CD4-positive, alpha-beta T cell treated with Interleukin-17A for 1 hour (primary cell): ENCODE results near the gene PPP6R2.

Experiments
- DNase-seq: peaks from one replicate; pipeline ENCODE4 v3.0.0-alpha.2; 2020

The PPP6R2 gene

GRCh38 chr22:50473855-50474671 lies 130.9 kb downstream of the PPP6R2 start:
- DNase-seq, result peak; percentile 28

- DNase-seq, result peak; percentile 87
These were observed 131.9 kb downstream of the PPP6R2 start, which contains the start of gene SBF1 for GRCh38 chr22:50474710-50475651. SBF1 (minus strand) TSS chr22:50475035; CDS start chr22:50474840, 195 bp downstream.

DNA sequence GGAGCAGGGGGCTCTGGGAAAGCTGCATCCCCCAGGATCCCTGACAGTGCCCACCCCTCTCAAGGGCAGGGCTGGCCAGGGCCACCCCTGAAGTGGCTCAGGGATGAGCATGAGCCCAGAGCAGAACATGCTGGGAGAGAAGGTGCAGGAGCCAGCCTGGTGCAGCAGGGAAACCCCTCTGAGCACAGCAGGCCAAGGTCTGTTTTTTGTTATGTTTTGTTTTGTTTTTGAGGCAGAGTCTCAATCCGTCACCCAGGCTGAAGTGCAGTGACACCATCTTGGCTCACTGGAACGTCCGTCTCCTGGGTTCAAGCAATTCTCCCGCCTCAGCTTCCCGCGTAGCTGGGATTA lies 132.5 kb downstream of the PPP6R2 start:
- no peak for DNase-seq

DNA sequence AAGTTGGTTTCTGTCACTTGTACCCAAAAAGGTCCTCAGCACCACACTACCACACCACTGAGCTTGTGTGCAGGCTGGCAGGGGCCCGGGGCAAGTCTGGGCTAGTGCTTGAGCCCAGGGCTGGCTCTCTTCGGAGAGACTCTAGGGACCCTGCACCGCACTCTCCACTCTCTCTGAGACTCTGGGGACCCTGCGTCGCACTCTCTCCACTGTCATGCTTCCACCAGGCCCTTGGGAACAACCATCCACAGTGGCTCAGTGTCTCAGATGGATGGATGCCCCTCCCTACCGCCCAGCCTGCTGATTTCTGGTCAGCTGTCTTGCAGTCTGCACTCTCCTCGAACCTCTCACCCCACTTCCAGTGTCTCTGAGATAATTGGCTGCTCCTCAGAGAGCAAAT lies 133.7 kb downstream of the PPP6R2 start:
- no peak for DNase-seq

- DNase-seq, result no peak
These were observed 134.8 kb downstream of the PPP6R2 start for GRCh38 chr22:50477923-50478322.

GRCh38 chr22:50479721-50480120 lies 136.6 kb downstream of the PPP6R2 start:
- no peak for DNase-seq

DNA sequence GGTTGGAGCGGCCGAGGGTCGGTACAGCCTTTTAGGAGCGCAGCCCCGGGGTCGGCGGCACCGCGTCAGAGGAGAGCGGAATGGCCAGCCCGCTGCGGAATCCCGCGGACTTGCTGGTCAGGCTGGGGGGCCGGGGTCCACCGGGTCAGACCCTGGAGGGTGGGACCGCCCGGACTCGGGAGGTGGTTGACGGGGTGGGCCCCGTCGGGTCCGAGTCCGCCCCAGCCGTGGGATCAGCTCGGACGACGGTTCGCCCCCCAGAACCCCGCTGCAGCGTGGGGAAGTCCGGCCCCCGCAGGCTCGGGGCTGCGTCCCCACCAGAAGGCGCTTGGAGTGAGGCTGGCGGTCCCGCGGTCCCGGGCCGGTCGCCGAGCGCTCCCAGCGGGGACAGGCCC lies 137.9 kb downstream of the PPP6R2 start:
- DNase-seq, result no peak

- peak; percentile 72 for DNase-seq
These were observed 138.4 kb downstream of the PPP6R2 start, which contains the start of gene ADM2 for GRCh38 chr22:50481440-50482106. ADM2 (plus strand) TSS chr22:50481543; CDS start chr22:50481848, 305 bp downstream.

DNA sequence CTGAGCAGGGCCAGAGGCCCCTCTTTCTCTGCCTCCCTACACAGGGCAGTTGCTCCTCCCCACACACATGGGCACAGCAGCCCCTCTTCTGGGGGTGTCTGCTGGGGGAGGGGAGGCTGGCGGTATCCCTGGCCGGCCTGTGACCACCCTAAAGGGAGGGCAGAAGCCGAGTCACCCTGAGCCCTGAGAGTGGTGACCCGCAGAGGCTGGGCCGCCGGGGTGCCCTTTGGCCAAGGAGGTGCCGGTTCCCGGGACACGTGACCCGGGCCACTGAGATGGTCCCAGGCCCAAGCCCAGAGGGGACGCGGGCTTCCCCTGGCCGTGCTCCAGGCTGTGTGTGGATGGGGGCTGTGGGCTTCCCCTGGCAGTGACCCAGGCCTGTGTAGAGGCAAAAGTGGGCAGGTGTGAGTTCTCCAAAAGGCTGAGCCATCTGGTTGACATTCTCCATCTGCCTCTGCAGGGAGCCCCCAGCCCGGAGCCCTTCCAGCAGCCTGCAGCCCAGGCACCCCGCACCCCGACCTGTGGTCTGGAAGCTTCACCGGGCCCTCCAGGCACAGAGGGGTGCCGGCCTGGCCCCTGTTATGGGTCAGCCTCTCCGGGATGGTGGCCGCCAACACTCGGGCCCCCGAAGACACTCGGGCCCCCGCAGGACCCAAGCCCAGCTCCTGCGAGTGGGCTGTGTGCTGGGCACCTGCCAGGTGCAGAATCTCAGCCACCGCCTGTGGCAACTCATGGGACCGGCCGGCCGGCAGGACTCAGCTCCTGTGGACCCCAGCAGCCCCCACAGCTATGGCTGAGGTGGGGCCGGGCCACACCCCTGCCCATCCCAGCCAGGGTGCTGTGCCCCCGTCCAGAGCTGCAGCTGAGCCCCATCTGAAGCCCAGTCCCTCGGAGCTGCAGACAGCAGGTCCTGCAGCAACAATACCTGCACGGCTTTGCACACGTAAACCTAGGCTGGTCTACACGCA lies 139.3 kb downstream of the PPP6R2 start:
- DNase-seq, result no peak

DNA sequence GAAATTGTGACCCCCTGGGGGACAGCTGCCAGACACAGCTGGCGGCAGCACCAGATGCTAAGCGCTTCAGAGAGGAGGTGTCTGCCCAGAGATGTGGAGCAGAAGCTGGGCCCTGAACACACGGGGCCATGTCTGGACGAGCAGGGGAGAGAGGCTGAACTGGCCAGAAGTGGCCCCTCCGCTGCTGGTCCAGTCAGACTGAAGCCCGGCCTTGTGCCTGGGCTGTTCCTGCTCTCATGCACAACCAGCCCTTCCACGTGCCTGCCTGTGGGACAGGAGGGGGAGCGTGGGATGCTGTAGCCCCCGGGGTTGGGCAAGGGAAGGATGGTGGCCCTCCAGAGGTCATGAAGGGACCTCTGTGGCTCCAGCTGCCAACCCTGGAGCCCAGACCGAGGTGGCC lies 140.0 kb downstream of the PPP6R2 start:
- no peak for DNase-seq

GRCh38 chr22:50483556-50483955 lies 140.4 kb downstream of the PPP6R2 start:
- no peak for DNase-seq

DNA sequence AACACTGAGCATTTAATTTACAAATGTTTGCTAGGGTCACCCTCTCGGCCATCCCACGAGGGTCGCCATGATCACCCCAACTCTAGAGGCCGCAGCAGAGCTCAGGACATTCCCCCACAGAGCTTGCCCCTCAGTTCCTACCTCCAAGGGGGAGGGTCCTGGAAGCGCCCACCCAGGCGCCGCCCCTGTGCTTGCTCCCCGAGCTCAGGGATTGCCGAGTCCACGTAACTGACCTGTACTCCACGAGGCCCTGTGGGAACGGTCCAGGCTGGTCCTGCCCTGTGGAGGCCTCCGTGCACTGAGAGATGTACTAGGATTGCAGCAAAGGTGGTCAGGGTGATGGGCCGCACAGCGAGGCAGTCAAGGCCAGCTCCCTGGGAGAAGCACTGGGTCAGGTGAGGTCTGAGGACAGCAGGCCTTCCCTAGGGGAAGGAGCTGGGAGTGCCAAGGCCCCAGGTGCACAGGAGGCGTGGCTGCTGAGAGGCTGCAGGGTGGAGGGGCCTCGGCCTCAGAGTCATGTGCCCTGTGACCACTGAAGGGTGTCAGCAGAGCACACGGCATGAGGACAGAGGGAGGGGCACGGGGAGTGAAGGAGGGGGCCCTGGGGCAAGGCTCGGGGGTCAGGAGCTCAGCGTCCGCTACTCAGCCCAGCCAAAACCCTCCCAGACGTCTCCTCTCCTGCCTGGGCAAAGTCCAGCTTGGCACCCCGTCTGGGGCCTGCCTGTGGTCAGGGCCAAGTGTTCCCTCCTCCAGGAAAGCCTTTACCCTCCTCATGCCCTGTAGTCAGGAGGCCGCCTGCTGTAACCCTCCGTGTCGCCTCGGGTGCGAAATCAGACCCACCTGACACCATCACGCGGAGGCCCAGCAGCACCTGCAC lies 141.1 kb downstream of the PPP6R2 start:
- DNase-seq, result no peak

GRCh38 chr22:50485221-50486131 lies 142.3 kb downstream of the PPP6R2 start:
- no peak for DNase-seq

DNA sequence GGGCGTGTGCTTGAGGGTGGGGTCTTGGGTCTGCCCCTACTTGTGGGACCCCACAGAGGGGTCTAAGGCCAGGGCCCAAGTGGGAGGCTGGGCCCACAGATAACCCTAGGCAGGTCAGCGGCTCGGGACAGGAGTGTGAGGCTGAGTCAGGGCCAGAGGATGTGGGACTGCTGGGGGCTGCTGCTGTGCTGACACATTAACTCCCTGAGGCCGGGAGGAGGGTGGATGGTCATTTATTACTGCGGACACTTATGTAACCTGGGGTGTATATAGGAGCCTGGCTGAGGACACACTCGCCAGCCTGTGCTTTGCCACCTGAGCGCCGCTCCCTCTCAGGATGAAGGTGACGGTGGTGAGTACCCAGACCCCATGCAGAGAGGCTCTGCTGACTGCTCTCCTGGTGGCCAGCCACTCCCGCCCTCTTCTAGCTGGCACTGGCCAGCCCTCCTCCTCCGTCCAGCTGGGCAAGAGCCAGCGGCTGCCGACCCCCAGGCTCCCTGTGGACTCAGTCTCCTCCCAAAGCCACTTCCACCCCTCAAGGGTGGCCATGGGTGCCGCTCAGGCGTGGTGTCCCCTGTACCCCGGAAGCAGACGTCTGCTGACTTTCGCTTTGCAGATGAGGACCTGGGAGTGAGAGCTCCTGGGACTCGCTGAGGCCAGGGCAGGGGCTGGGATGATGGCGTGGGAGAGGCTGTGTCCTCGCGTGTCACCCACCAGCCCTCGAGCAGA lies 143.6 kb downstream of the PPP6R2 start, which contains the start of gene MIOX:
Gene MIOX, plus strand, starts transcription at position 299 of the 729 bp plus-strand sequence. Its CDS starts 39 bp downstream, at position 338.
- no peak for DNase-seq

GRCh38 chr22:50487290-50488005 lies 144.3 kb downstream of the PPP6R2 start:
- DNase-seq, result no peak

GRCh38 chr22:50488006-50488677 lies 145.0 kb downstream of the PPP6R2 start:
- no peak for DNase-seq

GRCh38 chr22:50488886-50489285 lies 145.8 kb downstream of the PPP6R2 start:
- no peak for DNase-seq
